Prostate gland (tissue), 2 donors: ENCODE measurements around the gene PIK3R2.

Source experiments
- POLR2A ChIP-seq: fragments of 450-650 bp; IDR thresholded peaks from one replicate; pipeline ENCODE4 v1.6.1; 2016; ENCODE audit warnings: antibody characterized with exemption, mild to moderate bottlenecking
- POLR2AphosphoS5 ChIP-seq: sonication (generic); formaldehyde crosslinking; IDR thresholded peaks from one replicate; pipeline ENCODE4 v1.6.1; 2017; ENCODE audit warnings: antibody characterized with exemption
- TF ChIP-seq, protein P1 (sequence below), 4 experiments: fragments of 200-600 bp in 2 of 4; fragments of 450-650 bp in 2 of 4; sonication (generic) in 2 of 4; IDR thresholded peaks; 1 replicate in 3 of 4; 2 replicates in 1 of 4; pipeline ENCODE4 v1.5.1; 2016 to 2019; ENCODE audit warnings: antibody characterized with exemption in 4 of 4, mild to moderate bottlenecking in 2 of 4, moderate library complexity in 2 of 4

DNA sequence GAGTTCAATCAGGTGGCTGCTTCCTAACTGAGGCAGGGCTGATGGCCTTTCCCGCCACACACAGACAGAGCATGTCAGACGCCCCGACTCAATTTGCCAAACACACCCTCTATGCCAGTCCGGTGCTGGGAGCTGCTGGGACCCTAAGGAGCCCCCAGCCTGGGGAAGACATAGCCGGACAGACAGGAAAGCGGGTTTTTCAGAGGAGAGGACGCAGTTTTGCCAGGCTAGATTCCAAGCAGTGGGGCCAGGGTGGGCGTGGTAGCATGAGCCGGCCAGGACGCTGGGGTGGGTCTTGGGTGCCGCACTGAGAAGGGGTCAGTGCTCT, 35.6 kb upstream of the PIK3R2 start:
- TF ChIP-seq, protein P1, sequence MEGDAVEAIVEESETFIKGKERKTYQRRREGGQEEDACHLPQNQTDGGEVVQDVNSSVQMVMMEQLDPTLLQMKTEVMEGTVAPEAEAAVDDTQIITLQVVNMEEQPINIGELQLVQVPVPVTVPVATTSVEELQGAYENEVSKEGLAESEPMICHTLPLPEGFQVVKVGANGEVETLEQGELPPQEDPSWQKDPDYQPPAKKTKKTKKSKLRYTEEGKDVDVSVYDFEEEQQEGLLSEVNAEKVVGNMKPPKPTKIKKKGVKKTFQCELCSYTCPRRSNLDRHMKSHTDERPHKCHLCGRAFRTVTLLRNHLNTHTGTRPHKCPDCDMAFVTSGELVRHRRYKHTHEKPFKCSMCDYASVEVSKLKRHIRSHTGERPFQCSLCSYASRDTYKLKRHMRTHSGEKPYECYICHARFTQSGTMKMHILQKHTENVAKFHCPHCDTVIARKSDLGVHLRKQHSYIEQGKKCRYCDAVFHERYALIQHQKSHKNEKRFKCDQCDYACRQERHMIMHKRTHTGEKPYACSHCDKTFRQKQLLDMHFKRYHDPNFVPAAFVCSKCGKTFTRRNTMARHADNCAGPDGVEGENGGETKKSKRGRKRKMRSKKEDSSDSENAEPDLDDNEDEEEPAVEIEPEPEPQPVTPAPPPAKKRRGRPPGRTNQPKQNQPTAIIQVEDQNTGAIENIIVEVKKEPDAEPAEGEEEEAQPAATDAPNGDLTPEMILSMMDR (IDR thresholded peaks at IDR 0.05), result no peak
- no peak for TF ChIP-seq POLR2A
- TF ChIP-seq POLR2AphosphoS5, result no peak
